Measurements from ENCODE around the gene SOCS6. TPM values are rescaled to one million over a fixed set of nuclear protein-coding genes. Genes with fewer than 3 reads are reported as not detected.

The SOCS6 gene
- total and polyA plus RNA-seq, 2 of the 13 experiments (the other 11 are each of a cell fraction or from before 2014, with no cell fraction given) = 18.6 to 38.3 TPM

DNA sequence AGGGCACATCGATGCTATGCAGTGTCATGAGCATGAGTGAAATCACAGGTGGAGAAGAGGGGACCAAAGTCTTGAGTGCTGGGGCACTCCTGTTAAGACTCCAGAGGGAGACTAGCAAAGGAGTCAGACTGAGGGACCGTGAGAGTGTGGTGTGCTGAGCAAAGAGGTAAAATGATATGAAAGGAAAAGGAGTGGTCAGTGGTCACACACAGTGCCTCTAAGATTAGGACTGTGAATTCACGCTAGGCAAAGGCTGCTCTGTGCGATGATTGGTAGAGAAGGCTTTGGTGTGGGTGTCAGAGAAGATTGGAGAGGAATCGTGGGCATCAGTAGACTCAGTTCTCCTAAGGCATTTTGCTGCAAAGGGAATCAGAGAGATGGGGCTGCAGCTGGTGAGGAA lies 12.8 kb downstream of the SOCS6 start:
- FAIRE-seq (no peak), DNase-seq (ENCODE audit: low spot score) (no peak), ATAC-seq (no peak)
- no TSS peak for BruUV-seq (replicated peaks)
- H3K4me3 ChIP-seq (replicated peaks in 1 of 3; ENCODE audit: insufficient read depth in 1 of 3, low read depth in 2 of 3, low read length in 3 of 3) = no peak overlapping the region
- H3K36me3 ChIP-seq (replicated peaks in 1 of 2; ENCODE audit: control insufficient read depth in 1 of 2, insufficient read depth in 2 of 2, low read length in 2 of 2) = peaks cover 0 to 1% of the 10 kb centered on the region in 2 experiments; a peak in 1 of 5 replicates
- 97% methylated on average over 5 of the region's 5 CpGs for WGBS (ENCODE audit: low lambda C conversion rate)
- ChIA-PET CTCF (ENCODE audit: low intra/inter-chr PET ratio, low total read pairs) (no interaction called here), POLR2A (no interaction called here)
- H4K20me1 ChIP-seq (ENCODE audit: insufficient read depth, low read length) = peaks cover 9% of the 10 kb centered on the region
- intact Hi-C loops (cut with micrococcal nuclease; ENCODE audit: unreplicated experiment) = no loop called here
- H3K27ac ChIP-seq (ENCODE audit: extremely low read length, insufficient read depth, low read length) = no peak overlapping the region
- no peak overlapping the region for H3K9ac ChIP-seq (ENCODE audit: insufficient read depth, low read depth, low read length)
- no peak for TF ChIP-seq ATM (IDR thresholded peaks at IDR 0.05; ENCODE audit: borderline replicate concordance)
- TF ChIP-seq RBM22 (optimal IDR thresholded peaks at IDR 0.05; ENCODE audit: low read length) = peak; percentile 78
- in situ Hi-C loops (cut with HindIII; ENCODE audit: extremely low pct_ligation_motif_present, low pct_unique_long_range_greater_than_20kb) = no loop called here
- H3K9me3 ChIP-seq (ENCODE audit: low read length) = no peaks in the 10 kb centered on the region
- H2AFZ ChIP-seq (ENCODE audit: low read length) = no peak overlapping the region
- H3K79me2 ChIP-seq (ENCODE audit: insufficient read depth, low read length) = peaks cover 100% of the 10 kb centered on the region
- H3K27me3 ChIP-seq (ENCODE audit: control insufficient read depth in 1 of 2, insufficient read depth in 2 of 2, low read length in 2 of 2) = no peaks in the 10 kb centered on the region
- H3K4me2 ChIP-seq (ENCODE audit: low read depth, low read length) = no peak overlapping the region
- H3K4me1 ChIP-seq (ENCODE audit: insufficient read depth, low read length) = peaks cover 33% of the 10 kb centered on the region

DNA sequence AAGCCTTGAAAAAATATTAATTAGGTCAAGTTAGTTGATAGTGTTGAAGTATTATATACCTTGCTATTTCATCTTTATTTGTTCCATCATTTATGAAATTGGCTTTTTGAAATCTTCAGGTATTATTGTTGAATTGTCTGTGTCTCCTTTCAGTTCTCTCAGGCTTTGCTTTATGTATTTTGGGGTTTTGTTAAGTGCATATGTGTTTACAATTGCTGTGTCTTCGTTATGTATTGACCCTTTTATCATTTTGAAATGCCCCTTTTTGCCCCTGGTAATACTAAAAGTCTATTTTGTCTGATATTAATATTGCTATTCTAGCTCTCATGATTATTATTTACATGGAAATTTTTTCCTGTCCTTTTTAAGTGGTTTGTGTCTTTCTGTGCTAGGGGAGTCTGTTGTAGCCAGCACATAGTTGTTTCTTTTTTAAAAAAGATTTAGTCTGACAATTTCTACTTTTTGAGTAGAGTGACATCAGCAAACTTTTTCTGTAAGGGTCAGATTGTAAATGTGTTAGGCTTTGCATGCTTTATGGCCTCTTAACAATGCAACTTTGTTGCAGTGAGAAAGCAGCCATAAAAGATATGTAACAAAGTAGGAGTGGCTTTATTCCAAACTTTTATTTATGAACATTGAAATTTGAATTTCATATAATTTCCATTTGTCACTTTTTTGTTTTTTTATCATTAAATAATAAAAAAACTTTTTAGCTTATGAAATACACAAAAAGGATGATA lies 19.9 kb downstream of the SOCS6 start:
- ATAC-seq (no peak), FAIRE-seq (no peak), DNase-seq (ENCODE audit: low spot score) (no peak)
- no peak overlapping the region for H3K4me2 ChIP-seq (ENCODE audit: low read depth, low read length)
- intact Hi-C loops (cut with micrococcal nuclease; ENCODE audit: unreplicated experiment) (no loop called here), in situ Hi-C loops (cut with HindIII; ENCODE audit: extremely low pct_ligation_motif_present, low pct_unique_long_range_greater_than_20kb) (no loop called here)
- no peak overlapping the region for H2AFZ ChIP-seq (ENCODE audit: low read length)
- H3K79me2 ChIP-seq (ENCODE audit: insufficient read depth, low read length) = peaks cover 100% of the 10 kb centered on the region
- H3K9ac ChIP-seq (ENCODE audit: insufficient read depth, low read depth, low read length) = no peak overlapping the region
- peaks cover 5% of the 10 kb centered on the region for H4K20me1 ChIP-seq (ENCODE audit: insufficient read depth, low read length)
- no peaks in the 10 kb centered on the region for H3K27me3 ChIP-seq (ENCODE audit: control insufficient read depth in 1 of 2, insufficient read depth in 2 of 2, low read length in 2 of 2)
- 97% methylated on average over 1 of the region's 1 CpG for WGBS (ENCODE audit: low lambda C conversion rate)
- peaks cover 45% of the 10 kb centered on the region for H3K4me1 ChIP-seq (ENCODE audit: insufficient read depth, low read length)
- peaks cover 7% of the 10 kb centered on the region for H3K9me3 ChIP-seq (ENCODE audit: low read length)
- no peak for TF ChIP-seq FIP1L1 (IDR thresholded peaks at IDR 0.05; ENCODE audit: borderline replicate concordance, insufficient read depth, low read depth, low read length)
- no peak for TF ChIP-seq SCMH1 (CRISPR knock-in tag; IDR thresholded peaks at IDR 0.05; ENCODE audit: borderline replicate concordance)
- TF ChIP-seq ZNF605 (CRISPR knock-in tag; IDR thresholded peaks at IDR 0.05) = no peak
- no peak for TF ChIP-seq SMC3 (IDR thresholded peaks at IDR 0.05; ENCODE audit: low read length)
- TF ChIP-seq NKX3-1 (CRISPR knock-in tag; IDR thresholded peaks at IDR 0.05) = no peak
- TF ChIP-seq, protein P1, sequence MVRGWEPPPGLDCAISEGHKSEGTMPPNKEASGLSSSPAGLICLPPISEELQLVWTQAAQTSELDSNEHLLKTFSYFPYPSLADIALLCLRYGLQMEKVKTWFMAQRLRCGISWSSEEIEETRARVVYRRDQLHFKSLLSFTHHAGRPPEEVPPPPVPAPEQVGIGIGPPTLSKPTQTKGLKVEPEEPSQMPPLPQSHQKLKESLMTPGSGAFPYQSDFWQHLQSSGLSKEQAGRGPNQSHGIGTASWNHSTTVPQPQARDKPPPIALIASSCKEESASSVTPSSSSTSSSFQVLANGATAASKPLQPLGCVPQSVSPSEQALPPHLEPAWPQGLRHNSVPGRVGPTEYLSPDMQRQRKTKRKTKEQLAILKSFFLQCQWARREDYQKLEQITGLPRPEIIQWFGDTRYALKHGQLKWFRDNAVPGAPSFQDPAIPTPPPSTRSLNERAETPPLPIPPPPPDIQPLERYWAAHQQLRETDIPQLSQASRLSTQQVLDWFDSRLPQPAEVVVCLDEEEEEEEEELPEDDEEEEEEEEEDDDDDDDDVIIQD (CRISPR knock-in tag; IDR thresholded peaks at IDR 0.05; ENCODE audit: low read depth) = no peak
- H3K27ac ChIP-seq (ENCODE audit: extremely low read length, insufficient read depth, low read length) = no peak overlapping the region
- no peaks in the 10 kb centered on the region for H3K36me3 ChIP-seq (replicated peaks in 1 of 2; ENCODE audit: control insufficient read depth in 1 of 2, insufficient read depth in 2 of 2, low read length in 2 of 2)
- no TSS peak for BruUV-seq (replicated peaks)
- H3K4me3 ChIP-seq (replicated peaks in 1 of 3; ENCODE audit: insufficient read depth in 1 of 3, low read depth in 2 of 3, low read length in 3 of 3) = no peak overlapping the region
- CTCF ChIA-PET (ENCODE audit: low intra/inter-chr PET ratio, low total read pairs) = no interaction called here
- POLR2A ChIA-PET = no interaction called here

Measured in HepG2 (cell line).